Panc1 (cell line): ENCODE results near the gene WASL. TPM values are rescaled to one million over a fixed set of nuclear protein-coding genes. Genes with fewer than 3 reads are reported as not detected.

Experiments used
- ATAC-seq: fragments of 200-7000 bp; cut with Tn5 transposase; 2 replicates; pipeline ENCODE4 v1.9.1; 2020; ENCODE audit warnings: mild to moderate bottlenecking, moderate library complexity
- BruUV-seq: library from RNA; stranded (reverse); fragments of 400-500 nt; replicated peaks from 2 replicates; lab custom pipeline; 2021; lab: Mats Ljungman, UMichigan
- CTCF ChIA-PET: fragments of 300-600 bp; sonication (Branson Sonifier 250); formaldehyde crosslinking; loops from one replicate; lab custom pipeline; 2022; ENCODE audit warnings: antibody characterized with exemption; lab: Charles Lee
- POLR2A ChIA-PET: fragments of 300-600 bp; sonication (Branson Sonifier 250); formaldehyde crosslinking; loops from one replicate; lab custom pipeline; 2022; ENCODE audit warnings: antibody characterized with exemption; lab: Charles Lee
- DNase-seq: peaks from one replicate; pipeline ENCODE4 v3.0.0-alpha.2; 2010; ENCODE audit warnings: low read depth, low spot score
- H3K27ac ChIP-seq: 2 replicates; pipeline ENCODE4 v1.5.1; 2011; ENCODE audit warnings: mild to moderate bottlenecking, low read length, inconsistent platforms
- H3K27me3 ChIP-seq: fragments of 200-500 bp; sonication (Bioruptor generic); 2 replicates; pipeline ENCODE4 v1.6.0; 2014; ENCODE audit warnings: low read length, inconsistent platforms; ENCODE audit not compliant: control insufficient read depth, insufficient read depth
- H3K36me3 ChIP-seq: fragments of 200-500 bp; sonication (Bioruptor generic); 2 replicates; pipeline ENCODE4 v1.5.1; 2014; ENCODE audit warnings: inconsistent platforms, mild to moderate bottlenecking, low read length, moderate library complexity; ENCODE audit not compliant: control insufficient read depth, insufficient read depth
- H3K4me1 ChIP-seq: 2 replicates; pipeline ENCODE4 v1.5.1; 2011; ENCODE audit warnings: inconsistent platforms, mild to moderate bottlenecking, low read length, moderate library complexity; ENCODE audit not compliant: control insufficient read depth, insufficient read depth
- H3K4me3 ChIP-seq, 2 experiments: 2 replicates each; pipeline ENCODE4 v1.5.1; 2011 to 2012; ENCODE audit warnings: low read depth in 2 of 2, low read length in 2 of 2, mild to moderate bottlenecking in 2 of 2, inconsistent platforms in 1 of 2, moderate library complexity in 1 of 2
- H3K9me3 ChIP-seq: fragments of 200-500 bp; sonication (Bioruptor generic); 2 replicates; pipeline ENCODE4 v1.5.1; 2014; ENCODE audit warnings: low read depth, mild to moderate bottlenecking, inconsistent platforms, low read length, moderate library complexity; ENCODE audit not compliant: control insufficient read depth, insufficient read depth
- CTCF ChIP-seq: fragments of 450-650 bp; IDR thresholded peaks from 2 replicates; pipeline ENCODE4 v1.5.1; 2017; ENCODE audit warnings: mild to moderate bottlenecking
- POLR2AphosphoS5 ChIP-seq: IDR thresholded peaks from 2 replicates; pipeline ENCODE4 v1.6.1; 2012; ENCODE audit warnings: mild to moderate bottlenecking, low read depth, low read length, moderate library complexity
- REST ChIP-seq, 2 experiments: IDR thresholded peaks; 2 replicates each; pipeline ENCODE4 v1.6.1; 2011 to 2012; ENCODE audit warnings: low read depth in 2 of 2, control low read depth in 1 of 2, low read length in 1 of 2, mild to moderate bottlenecking in 1 of 2, moderate library complexity in 1 of 2; ENCODE audit not compliant: insufficient read depth in 1 of 2
- SIN3A ChIP-seq: IDR thresholded peaks from 2 replicates; pipeline ENCODE4 v1.6.1; 2012; ENCODE audit warnings: low read depth, mild to moderate bottlenecking, low read length, moderate library complexity, borderline replicate concordance; ENCODE audit not compliant: insufficient read depth
- TCF7L2 ChIP-seq: IDR thresholded peaks from 2 replicates; pipeline ENCODE4 v1.6.1; 2011; ENCODE audit warnings: mild to moderate bottlenecking, low read depth, low read length, inconsistent platforms
- in situ Hi-C: cut with HindIII; loops from 2 replicates; pipeline ENCODE4 v1.10.0; 2016; ENCODE audit warnings: low sequenced_read_pairs, low pct_unique_long_range_greater_than_20kb
- intact Hi-C: fragments of 100-400 bp; cut with micrococcal nuclease; formaldehyde crosslinking; loops from one replicate; pipeline ENCODE4 v1.10.0; 2022; ENCODE audit not compliant: unreplicated experiment
- total RNA-seq: library from RNA; stranded (reverse); gene quantifications from one replicate; pipeline ENCODE4 v1.2.1, GENCODE V29; 2021; ENCODE audit not compliant: unreplicated experiment

Gene WASL
- total RNA-seq, 1 experiment from 2014 or later: 29.6 TPM

GRCh38 chr7:123653162-123653561 is 95.6 kb downstream of the WASL start:
- Histone ChIP-seq H3K27me3 (no peaks in the 10 kb centered on the region), H3K9me3 (no peaks in the 10 kb centered on the region), H3K4me3 (no peak overlapping the region), H3K36me3 (no peaks in the 10 kb centered on the region), H3K4me1 (no peaks in the 10 kb centered on the region), H3K27ac (no peak overlapping the region)
- ChIA-PET POLR2A (no interaction called here), CTCF (no interaction called here)
- in situ Hi-C loops (no loop called here), intact Hi-C loops (no loop called here)
- TF ChIP-seq POLR2AphosphoS5 (no peak), SIN3A (no peak), CTCF (no peak), TCF7L2 (no peak), REST (IDR thresholded peaks at IDR 0.05; ENCODE audit: insufficient read depth in 1 of 2, low read depth in 2 of 2, low read length in 1 of 2) (no peak)
- BruUV-seq: no TSS peak
- no peak for DNase-seq
- ATAC-seq: no peak

GRCh38 chr7:123652406-123652805 is 96.4 kb downstream of the WASL start:
- Histone ChIP-seq H3K9me3 (no peaks in the 10 kb centered on the region), H3K36me3 (no peaks in the 10 kb centered on the region), H3K4me1 (no peaks in the 10 kb centered on the region), H3K4me3 (no peak overlapping the region), H3K27me3 (no peaks in the 10 kb centered on the region), H3K27ac (no peak overlapping the region)
- TF ChIP-seq SIN3A (no peak), CTCF (no peak), REST (IDR thresholded peaks at IDR 0.05; ENCODE audit: insufficient read depth in 1 of 2, low read depth in 2 of 2, low read length in 1 of 2) (no peak), TCF7L2 (no peak), POLR2AphosphoS5 (no peak)
- BruUV-seq: no TSS peak
- CTCF ChIA-PET: no interaction called here
- POLR2A ChIA-PET: no interaction called here
- ATAC-seq (no peak), DNase-seq (no peak)
- intact Hi-C loops: no loop called here
- in situ Hi-C loops: no loop called here
